ENCODE results near the gene FYB2.

The FYB2 gene

DNA sequence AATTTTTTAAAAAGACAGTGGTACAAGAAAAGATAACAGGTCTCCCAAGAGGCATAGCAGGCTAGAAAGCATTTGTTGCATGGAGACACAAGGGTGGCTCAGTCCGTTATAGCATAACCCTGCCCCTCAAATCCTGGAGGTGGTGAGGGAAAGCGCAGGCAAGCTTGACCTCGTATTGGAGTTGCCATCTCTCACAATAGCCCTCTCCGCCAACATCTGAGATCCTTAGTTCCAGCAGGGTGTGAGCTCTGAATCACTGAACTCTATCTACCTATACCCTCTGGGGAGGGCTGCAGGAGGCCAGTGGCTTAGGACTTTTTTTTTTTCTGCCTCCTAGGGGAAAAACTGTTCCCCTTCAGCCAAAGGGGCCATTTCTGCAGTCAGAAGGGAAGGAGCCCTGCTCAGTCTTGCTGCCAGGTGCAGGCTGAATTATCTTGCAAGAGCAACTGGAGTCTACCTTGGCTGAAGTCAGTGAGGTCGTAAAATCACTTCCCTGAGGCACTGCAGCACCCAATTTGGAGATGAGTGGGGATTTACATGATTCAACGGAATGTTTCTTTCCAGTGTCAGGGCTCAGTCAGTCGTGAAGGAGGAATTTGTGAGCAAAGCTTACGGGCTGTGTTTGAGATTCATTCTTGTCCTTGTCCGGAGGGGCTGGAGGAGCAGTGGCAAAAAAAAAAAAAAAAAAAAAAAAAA, 18.2 kb upstream of the FYB2 start:
- no peak overlapping the region for H3K27ac ChIP-seq (ENCODE audit: low read depth, low read length)
- no peaks in the 10 kb centered on the region for H3K9me2 ChIP-seq (replicated peaks; ENCODE audit: control insufficient read depth, low read length)
- H4K20me1 ChIP-seq (ENCODE audit: control insufficient read depth, insufficient read depth, low read depth, low read length), result no peaks in the 10 kb centered on the region
- H3K36me3 ChIP-seq (ENCODE audit: control insufficient read depth, low read length), result no peaks in the 10 kb centered on the region
- TF ChIP-seq, protein P1, sequence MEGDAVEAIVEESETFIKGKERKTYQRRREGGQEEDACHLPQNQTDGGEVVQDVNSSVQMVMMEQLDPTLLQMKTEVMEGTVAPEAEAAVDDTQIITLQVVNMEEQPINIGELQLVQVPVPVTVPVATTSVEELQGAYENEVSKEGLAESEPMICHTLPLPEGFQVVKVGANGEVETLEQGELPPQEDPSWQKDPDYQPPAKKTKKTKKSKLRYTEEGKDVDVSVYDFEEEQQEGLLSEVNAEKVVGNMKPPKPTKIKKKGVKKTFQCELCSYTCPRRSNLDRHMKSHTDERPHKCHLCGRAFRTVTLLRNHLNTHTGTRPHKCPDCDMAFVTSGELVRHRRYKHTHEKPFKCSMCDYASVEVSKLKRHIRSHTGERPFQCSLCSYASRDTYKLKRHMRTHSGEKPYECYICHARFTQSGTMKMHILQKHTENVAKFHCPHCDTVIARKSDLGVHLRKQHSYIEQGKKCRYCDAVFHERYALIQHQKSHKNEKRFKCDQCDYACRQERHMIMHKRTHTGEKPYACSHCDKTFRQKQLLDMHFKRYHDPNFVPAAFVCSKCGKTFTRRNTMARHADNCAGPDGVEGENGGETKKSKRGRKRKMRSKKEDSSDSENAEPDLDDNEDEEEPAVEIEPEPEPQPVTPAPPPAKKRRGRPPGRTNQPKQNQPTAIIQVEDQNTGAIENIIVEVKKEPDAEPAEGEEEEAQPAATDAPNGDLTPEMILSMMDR (IDR thresholded peaks at IDR 0.05; ENCODE audit: low read depth, low read length, poor library complexity, severe bottlenecking), result no peak
- TF ChIP-seq EZH2phosphoT487 (IDR thresholded peaks at IDR 0.05; ENCODE audit: borderline replicate concordance, low read length), result no peak
- H3K4me2 ChIP-seq (ENCODE audit: low read length), result no peak overlapping the region
- H3K4me3 ChIP-seq (ENCODE audit: low read length), result no peak overlapping the region
- H3K27me3 ChIP-seq (ENCODE audit: control insufficient read depth, low read length), result no peaks in the 10 kb centered on the region
- no peaks in the 10 kb centered on the region for H3K79me2 ChIP-seq (ENCODE audit: control insufficient read depth, low read length)
- no peaks in the 10 kb centered on the region for H3K4me1 ChIP-seq (ENCODE audit: control insufficient read depth, low read length)
- H3F3A ChIP-seq (ENCODE audit: control insufficient read depth, insufficient read depth), result no peaks in the 10 kb centered on the region
- H3K9me3 ChIP-seq (ENCODE audit: control insufficient read depth, insufficient read depth, low read length), result no peaks in the 10 kb centered on the region

DNA sequence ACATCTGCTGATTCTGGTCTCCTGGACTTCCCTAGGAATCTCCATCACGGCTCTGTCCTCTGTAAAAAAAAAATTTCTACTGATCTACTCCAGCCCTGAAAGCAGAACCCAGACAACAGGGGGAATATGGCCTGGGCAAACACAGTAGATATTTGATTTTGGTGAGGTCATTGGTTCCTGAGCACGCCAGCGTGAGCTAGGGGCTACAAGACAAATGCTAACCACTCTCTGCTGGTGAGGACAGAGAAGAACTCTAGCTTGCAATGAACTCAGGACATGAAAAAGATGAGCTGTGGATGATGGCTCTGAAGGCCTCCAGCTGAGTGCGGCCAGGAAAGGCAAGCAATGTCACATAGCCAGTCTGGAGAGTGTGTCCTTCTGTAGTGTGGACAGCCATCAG, 17.2 kb upstream of the FYB2 start:
- Histone ChIP-seq H3K4me1 (ENCODE audit: control insufficient read depth, low read length) (no peaks in the 10 kb centered on the region), H3K36me3 (ENCODE audit: control insufficient read depth, low read length) (no peaks in the 10 kb centered on the region), H3K4me2 (ENCODE audit: low read length) (no peak overlapping the region), H3K27me3 (ENCODE audit: control insufficient read depth, low read length) (no peaks in the 10 kb centered on the region), H3K9me3 (ENCODE audit: control insufficient read depth, insufficient read depth, low read length) (no peaks in the 10 kb centered on the region), H3K9me2 (replicated peaks; ENCODE audit: control insufficient read depth, low read length) (no peaks in the 10 kb centered on the region), H4K20me1 (ENCODE audit: control insufficient read depth, insufficient read depth, low read depth, low read length) (no peaks in the 10 kb centered on the region), H3F3A (ENCODE audit: control insufficient read depth, insufficient read depth) (no peaks in the 10 kb centered on the region), H3K79me2 (ENCODE audit: control insufficient read depth, low read length) (no peaks in the 10 kb centered on the region), H3K27ac (ENCODE audit: low read depth, low read length) (no peak overlapping the region), H3K4me3 (ENCODE audit: low read length) (no peak overlapping the region)
- TF ChIP-seq, protein P1 (IDR thresholded peaks at IDR 0.05; ENCODE audit: low read depth, low read length, poor library complexity, severe bottlenecking), result no peak
- TF ChIP-seq EZH2phosphoT487 (IDR thresholded peaks at IDR 0.05; ENCODE audit: borderline replicate concordance, low read length), result no peak

DNA sequence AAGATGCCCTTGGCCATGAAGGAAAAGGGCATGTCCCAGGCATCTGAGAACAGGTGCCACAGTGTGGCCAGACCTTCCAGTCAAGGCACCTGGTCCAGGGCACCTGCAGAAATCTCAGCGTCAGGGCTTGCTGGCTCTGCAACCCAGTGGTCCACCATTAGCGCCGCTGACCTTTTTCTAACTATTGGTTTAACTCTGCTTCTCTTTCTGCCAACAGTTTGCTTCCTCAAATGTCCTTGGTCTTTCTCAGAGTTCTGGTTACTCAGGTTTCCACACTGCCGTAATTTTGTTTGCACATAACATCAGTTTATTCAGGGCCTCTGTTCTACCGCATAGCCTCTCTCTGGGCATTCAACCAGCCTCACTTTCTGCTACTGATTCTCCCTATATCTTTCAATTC, 16.5 kb upstream of the FYB2 start:
- Histone ChIP-seq H4K20me1 (ENCODE audit: control insufficient read depth, insufficient read depth, low read depth, low read length) (no peaks in the 10 kb centered on the region), H3K79me2 (ENCODE audit: control insufficient read depth, low read length) (no peaks in the 10 kb centered on the region), H3K27me3 (ENCODE audit: control insufficient read depth, low read length) (no peaks in the 10 kb centered on the region), H3K4me2 (ENCODE audit: low read length) (no peak overlapping the region), H3K4me1 (ENCODE audit: control insufficient read depth, low read length) (no peaks in the 10 kb centered on the region), H3K27ac (ENCODE audit: low read depth, low read length) (no peak overlapping the region), H3K9me3 (ENCODE audit: control insufficient read depth, insufficient read depth, low read length) (no peaks in the 10 kb centered on the region), H3F3A (ENCODE audit: control insufficient read depth, insufficient read depth) (no peaks in the 10 kb centered on the region), H3K4me3 (ENCODE audit: low read length) (no peak overlapping the region), H3K36me3 (ENCODE audit: control insufficient read depth, low read length) (no peaks in the 10 kb centered on the region), H3K9me2 (replicated peaks; ENCODE audit: control insufficient read depth, low read length) (no peaks in the 10 kb centered on the region)
- TF ChIP-seq, protein P1 (IDR thresholded peaks at IDR 0.05; ENCODE audit: low read depth, low read length, poor library complexity, severe bottlenecking), result no peak
- TF ChIP-seq EZH2phosphoT487 (IDR thresholded peaks at IDR 0.05; ENCODE audit: borderline replicate concordance, low read length), result no peak
